ENCODE data around the gene LRRC74B.

LRRC74B gene

DNA sequence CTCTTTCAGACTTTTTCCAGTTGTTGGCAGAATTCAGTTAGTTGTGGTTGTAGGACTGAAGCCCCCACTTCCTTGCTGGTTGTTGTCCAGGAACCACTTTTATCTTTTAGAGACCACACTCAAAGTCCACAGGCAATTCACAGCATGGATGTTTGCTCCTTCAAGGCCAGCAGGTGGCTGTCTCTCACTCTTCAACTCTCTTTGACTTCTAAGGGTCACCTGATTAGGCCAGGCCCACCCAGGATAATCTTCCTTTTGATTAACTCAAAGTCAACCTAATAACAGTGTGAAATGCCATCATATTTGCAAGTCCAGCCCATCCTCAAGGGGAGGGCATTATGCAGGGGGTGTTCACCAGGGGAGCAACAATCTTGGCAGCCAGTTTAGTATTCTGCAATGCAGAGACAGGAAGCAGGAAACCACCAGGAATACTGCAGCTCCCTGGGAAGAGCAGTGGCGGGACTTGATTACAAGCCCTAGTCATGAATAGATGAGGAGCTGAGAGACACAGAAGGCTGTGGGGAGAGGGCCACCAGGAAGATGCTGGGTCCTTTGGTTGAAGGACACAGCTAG, 52.4 kb downstream of the LRRC74B start:
- in situ Hi-C loops (cut with MboI; ENCODE audit: low sequenced_read_pairs) = loop anchor here (10.0 to 25.0 kb wide), 2 partner anchors 63 to 564 kb away; partner anchors contain the start of genes PPIL2 and SLC7A4

DNA sequence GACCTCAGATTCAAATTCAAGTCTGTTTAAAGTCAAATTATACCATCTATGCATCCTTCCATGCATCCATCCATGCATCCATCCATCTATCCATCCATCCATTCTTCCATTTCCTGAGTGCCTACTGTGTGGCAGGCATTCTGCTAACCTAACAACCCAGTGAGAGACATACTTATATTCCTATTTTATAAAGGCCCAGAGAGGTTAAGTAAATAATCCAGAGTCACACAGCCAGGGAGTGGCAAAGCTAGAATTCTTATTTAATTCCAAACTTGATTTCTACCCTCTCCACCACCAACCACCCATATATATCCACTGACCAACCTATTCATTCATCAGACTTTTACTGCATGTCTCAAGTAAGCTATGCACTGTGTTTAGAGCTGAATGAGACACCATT, 53.8 kb downstream of the LRRC74B start:
- in situ Hi-C loops (cut with MboI; ENCODE audit: low sequenced_read_pairs) = loop anchor here (10.0 to 25.0 kb wide), 2 partner anchors 65 to 563 kb away; partner anchors contain the start of genes PPIL2 and SLC7A4

DNA sequence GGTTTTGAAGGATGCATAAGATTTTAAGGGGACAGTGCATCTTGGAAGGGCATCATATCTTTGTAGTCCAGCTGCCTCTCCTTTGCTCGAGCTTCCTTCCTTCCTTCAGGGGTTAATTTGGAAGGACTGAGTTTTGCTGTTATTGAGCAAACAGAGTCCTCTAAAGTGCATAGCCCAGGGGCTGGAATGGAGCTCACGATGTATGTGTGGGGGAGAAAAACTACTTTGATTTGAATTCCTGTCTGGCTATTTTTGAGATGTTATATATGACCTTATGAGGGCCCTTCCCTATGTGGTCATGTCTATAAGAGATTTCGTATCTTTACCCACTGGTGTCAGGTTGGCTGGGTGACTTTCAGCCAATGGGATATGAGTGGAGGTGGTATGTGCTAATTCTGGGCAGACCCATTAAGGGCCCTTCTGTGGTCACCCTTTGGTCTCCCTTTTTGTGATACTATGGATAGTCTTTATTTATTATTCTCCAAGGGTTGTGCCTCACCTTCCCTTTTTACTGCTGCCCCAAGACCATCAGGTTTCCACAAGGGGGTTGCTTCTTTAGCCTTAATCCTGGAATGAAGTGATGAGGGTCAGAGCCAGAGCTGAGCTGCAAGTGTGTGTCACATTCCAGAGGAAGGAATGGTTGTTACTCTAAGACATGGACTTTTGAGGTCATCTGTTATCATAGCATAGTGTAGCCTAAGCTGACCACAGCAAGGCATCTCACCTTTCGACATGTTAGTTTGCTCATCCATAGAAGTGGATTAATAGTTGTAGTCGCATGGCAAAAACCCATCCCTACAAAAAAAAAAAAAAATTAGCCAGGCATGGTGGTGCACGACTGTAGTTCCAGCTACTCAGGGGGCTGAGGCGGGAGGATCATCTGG, 54.6 kb downstream of the LRRC74B start:
- in situ Hi-C loops (cut with MboI; ENCODE audit: low sequenced_read_pairs) = no loop called here

GRCh38 chr22:21101877-21102638, 56.3 kb downstream of the LRRC74B start:
- in situ Hi-C loops (cut with MboI; ENCODE audit: low sequenced_read_pairs) = no loop called here

DNA sequence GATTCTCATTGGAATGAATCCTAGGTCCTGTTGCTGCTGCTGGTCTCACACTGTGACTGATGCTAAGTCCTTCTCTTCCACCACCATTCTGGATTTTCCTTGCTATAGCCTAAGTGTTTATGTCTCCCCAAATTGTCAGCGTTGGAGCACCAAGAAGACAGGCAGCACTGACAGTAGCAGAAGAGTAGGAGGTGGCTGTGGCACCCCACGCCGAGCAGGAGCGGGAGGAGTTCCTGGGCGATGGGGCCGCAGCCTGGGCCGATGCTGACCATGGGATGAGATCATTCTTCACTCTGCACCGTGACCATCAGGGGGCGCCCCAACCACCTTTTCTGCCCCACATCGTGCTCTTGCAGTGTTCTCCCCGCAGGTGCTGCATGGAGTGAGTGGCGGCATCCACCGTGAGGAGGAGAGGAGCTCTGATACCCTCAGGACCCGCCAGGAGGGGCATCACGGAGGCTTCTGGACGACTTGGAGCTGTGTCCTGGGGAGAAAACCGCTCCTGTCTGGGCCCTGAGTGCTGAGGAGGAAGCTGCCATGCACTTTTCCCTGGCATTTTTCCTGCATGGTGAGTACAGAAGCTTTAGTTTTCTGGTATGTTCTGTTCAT, 57.0 kb downstream of the LRRC74B start:
- in situ Hi-C loops (cut with MboI; ENCODE audit: low sequenced_read_pairs) = no loop called here

DNA sequence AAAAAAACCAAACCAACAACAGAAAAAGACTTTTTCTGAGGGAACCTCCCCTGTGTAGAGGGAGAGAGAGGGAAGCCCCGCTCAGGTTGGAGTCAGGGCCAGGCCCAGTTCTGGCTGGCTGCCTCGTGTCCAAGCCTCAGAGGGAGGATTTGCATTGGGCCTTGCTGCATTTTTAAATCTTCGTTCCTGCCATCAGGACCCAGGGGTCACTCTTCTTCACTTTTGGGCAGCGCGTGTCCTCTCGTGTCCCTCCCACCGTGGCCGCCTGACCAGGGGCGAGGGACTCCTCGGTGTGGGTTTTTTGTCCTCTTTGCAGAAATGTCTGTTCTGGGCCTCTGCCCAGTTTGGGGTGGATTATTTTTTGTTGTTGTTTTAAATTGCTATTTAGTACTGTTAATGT, 57.9 kb downstream of the LRRC74B start:
- in situ Hi-C loops (cut with MboI; ENCODE audit: low sequenced_read_pairs) = no loop called here

- in situ Hi-C loops (cut with MboI; ENCODE audit: low sequenced_read_pairs) = no loop called here
Observed at GRCh38 chr22:21104126-21104691, 58.5 kb downstream of the LRRC74B start.

GRCh38 chr22:21105294-21105693, 59.5 kb downstream of the LRRC74B start:
- in situ Hi-C loops (cut with MboI; ENCODE audit: low sequenced_read_pairs) = no loop called here

GRCh38 chr22:21106000-21106399, 60.3 kb downstream of the LRRC74B start:
- in situ Hi-C loops (cut with MboI; ENCODE audit: low sequenced_read_pairs) = no loop called here

DNA sequence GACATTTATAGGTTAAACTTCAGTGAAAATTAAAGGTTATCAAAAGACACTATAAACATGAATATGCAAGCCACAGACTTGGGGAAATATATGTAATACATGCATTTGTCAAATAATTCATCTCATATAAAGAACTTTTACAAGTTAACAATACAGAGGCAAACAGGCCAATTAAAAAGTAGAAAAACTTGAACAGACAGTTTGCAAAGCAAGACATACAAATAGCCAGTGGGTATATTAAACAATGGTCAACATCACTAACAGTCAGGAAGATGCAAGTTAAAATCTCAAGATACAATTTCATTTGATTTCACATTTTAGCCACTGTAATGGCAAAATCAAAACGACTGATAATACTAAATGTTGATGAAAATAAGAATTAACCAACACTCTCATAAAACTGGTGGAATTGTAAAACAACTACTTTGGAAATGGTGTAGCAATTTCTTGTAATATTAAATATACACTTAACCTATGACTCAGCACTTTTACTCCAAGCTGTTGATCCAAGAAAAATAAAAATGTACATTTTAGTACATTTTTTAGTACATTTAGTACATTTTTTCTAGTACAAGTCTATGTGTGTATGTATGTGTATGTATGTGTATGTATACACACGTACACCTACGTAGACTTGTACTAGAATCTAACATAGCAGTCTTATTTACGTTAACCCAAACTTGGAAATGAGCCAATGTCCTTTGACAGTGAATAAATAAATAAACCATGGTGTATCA, 62.8 kb downstream of the LRRC74B start:
- in situ Hi-C loops (cut with MboI; ENCODE audit: low sequenced_read_pairs) = no loop called here

Measured in HL-60/S4 treated with retinoic acid at 250 ng/mL for 4 days and 3 days (cell line).